Measurements from ENCODE around the gene NPAS1.
A peak's percentile ranks its signal among the peaks of the same experiment; 100 is the strongest.

The NPAS1 gene

GRCh38 chr19:47020992-47021496 is 1.4 kb downstream of the NPAS1 start:
- Histone ChIP-seq H3K36me3 (ENCODE audit: insufficient read depth) (no peaks in the 10 kb centered on the region), H3K79me2 (ENCODE audit: insufficient read depth, low read depth) (no peaks in the 10 kb centered on the region), H3K27me3 (ENCODE audit: insufficient read depth, low read depth) (peaks cover 55% of the 10 kb centered on the region), H4K20me1 (ENCODE audit: insufficient read depth) (no peaks in the 10 kb centered on the region), H2AFZ (ENCODE audit: low read depth) (no peak overlapping the region), H3K4me3 (IDR thresholded peaks at IDR 0.05; ENCODE audit: insufficient read depth, low read depth, low read length) (no peak overlapping the region), H3K4me2 (no peak overlapping the region; the same call in 1 of the 2 replicates), H3K27ac (no peak overlapping the region), H3K4me1 (ENCODE audit: low read depth, poor library complexity, severe bottlenecking) (peaks cover 11% of the 10 kb centered on the region), H3K9ac (no peak overlapping the region)
- TF ChIP-seq CTCF (conservative IDR thresholded peaks at IDR 0.05; ENCODE audit: low read depth, low read length), result no peak

DNA sequence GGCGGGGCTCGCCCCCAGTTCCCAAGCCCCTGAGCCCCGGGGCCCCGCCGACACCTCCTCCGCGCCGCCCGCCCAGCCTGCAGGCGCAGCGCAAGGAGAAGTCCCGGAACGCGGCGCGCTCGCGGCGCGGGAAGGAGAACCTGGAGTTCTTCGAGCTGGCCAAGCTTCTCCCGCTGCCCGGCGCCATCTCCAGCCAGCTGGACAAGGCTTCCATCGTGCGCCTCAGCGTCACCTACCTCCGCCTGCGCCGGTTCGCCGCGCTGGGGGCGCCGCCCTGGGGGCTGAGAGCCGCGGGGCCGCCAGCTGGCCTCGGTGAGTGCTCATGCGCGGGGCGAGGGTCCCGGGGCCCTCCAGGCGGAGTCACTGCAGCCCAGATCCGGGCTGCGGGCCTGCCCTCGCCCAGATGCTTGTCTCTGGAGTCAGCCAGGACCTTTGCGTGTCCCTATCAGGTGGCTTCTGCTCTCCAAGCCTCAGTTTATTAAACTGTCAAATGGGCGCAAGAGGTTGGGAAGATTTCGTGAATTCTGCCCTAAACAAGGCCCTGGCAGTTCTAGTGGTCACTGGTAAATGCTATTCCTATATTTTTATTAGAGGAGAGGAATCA is 2.0 kb downstream of the NPAS1 start:
- no peaks in the 10 kb centered on the region for H3K79me2 ChIP-seq (ENCODE audit: insufficient read depth, low read depth)
- no peaks in the 10 kb centered on the region for H3K36me3 ChIP-seq (ENCODE audit: insufficient read depth)
- TF ChIP-seq CTCF (conservative IDR thresholded peaks at IDR 0.05; ENCODE audit: low read depth, low read length), result no peak
- H3K27ac ChIP-seq, result no peak overlapping the region
- H3K4me2 ChIP-seq, result no peak overlapping the region
- H4K20me1 ChIP-seq (ENCODE audit: insufficient read depth), result no peaks in the 10 kb centered on the region
- no peak overlapping the region for H3K9ac ChIP-seq
- no peak overlapping the region for H2AFZ ChIP-seq (ENCODE audit: low read depth)
- peaks cover 59% of the 10 kb centered on the region for H3K27me3 ChIP-seq (ENCODE audit: insufficient read depth, low read depth)
- peaks cover 11% of the 10 kb centered on the region for H3K4me1 ChIP-seq (ENCODE audit: low read depth, poor library complexity, severe bottlenecking)
- H3K4me3 ChIP-seq (IDR thresholded peaks at IDR 0.05; ENCODE audit: insufficient read depth, low read depth, low read length), result no peak overlapping the region

DNA sequence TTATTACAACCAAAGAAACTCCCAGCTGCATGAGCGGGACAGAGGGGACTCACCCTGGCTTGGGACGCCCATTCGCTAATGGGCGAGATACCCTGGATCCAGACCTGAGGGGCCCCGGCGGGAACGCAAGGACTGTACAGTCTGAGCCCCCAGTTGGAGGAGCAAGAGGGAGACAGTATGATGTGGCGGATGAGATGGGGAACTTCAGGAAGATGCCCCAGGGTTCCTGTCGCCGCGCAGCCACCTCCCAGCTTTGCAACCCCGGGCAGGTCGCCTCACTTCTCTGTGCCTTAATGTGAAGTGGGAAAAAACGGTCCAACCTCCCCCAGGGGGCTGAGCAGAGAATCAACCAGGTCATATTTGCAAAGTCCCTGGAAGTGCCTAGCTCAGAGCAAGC is 2.5 kb downstream of the NPAS1 start:
- Histone ChIP-seq H3K4me3 (IDR thresholded peaks at IDR 0.05; ENCODE audit: insufficient read depth, low read depth, low read length) (no peak overlapping the region), H3K79me2 (ENCODE audit: insufficient read depth, low read depth) (no peaks in the 10 kb centered on the region), H3K4me2 (no peak overlapping the region), H3K27ac (no peak overlapping the region), H3K4me1 (ENCODE audit: low read depth, poor library complexity, severe bottlenecking) (peaks cover 11% of the 10 kb centered on the region), H2AFZ (ENCODE audit: low read depth) (no peak overlapping the region), H4K20me1 (ENCODE audit: insufficient read depth) (no peaks in the 10 kb centered on the region), H3K9ac (no peak overlapping the region), H3K36me3 (ENCODE audit: insufficient read depth) (no peaks in the 10 kb centered on the region), H3K27me3 (ENCODE audit: insufficient read depth, low read depth) (peaks cover 62% of the 10 kb centered on the region)
- no peak for TF ChIP-seq CTCF (conservative IDR thresholded peaks at IDR 0.05; ENCODE audit: low read depth, low read length)

GRCh38 chr19:47022541-47023447 is 3.2 kb downstream of the NPAS1 start:
- Histone ChIP-seq H3K4me2 (peak overlapping the region; percentile 54; the same call in 1 of the 2 replicates), H3K4me1 (ENCODE audit: low read depth, poor library complexity, severe bottlenecking) (peaks cover 11% of the 10 kb centered on the region), H3K27me3 (ENCODE audit: insufficient read depth, low read depth) (peaks cover 68% of the 10 kb centered on the region), H3K79me2 (ENCODE audit: insufficient read depth, low read depth) (no peaks in the 10 kb centered on the region), H3K9ac (no peak overlapping the region), H3K4me3 (IDR thresholded peaks at IDR 0.05; ENCODE audit: insufficient read depth, low read depth, low read length) (no peak overlapping the region), H2AFZ (ENCODE audit: low read depth) (peak overlapping the region; percentile 34; the same call in 1 of the 2 replicates), H4K20me1 (ENCODE audit: insufficient read depth) (no peaks in the 10 kb centered on the region), H3K36me3 (ENCODE audit: insufficient read depth) (no peaks in the 10 kb centered on the region), H3K27ac (no peak overlapping the region)
- no peak for TF ChIP-seq CTCF (conservative IDR thresholded peaks at IDR 0.05; ENCODE audit: low read depth, low read length)

Data from KMS-11 (cell line).